Astrocyte (in vitro differentiated cells and primary cell): ENCODE results near the gene PUS10.

ENCODE experiments used
- EZH2 ChIP-seq: IDR thresholded peaks from 2 replicates; pipeline ENCODE4 v1.6.1; 2012; ENCODE audit warnings: mild to moderate bottlenecking, low read length, inconsistent platforms; ENCODE audit not compliant: insufficient read depth
- TF ChIP-seq, protein P1 (sequence below): IDR thresholded peaks from 2 replicates; pipeline ENCODE4 v1.5.1; 2011; ENCODE audit warnings: low read depth, mild to moderate bottlenecking, inconsistent platforms, low read length, moderate library complexity; ENCODE audit not compliant: insufficient read depth

DNA sequence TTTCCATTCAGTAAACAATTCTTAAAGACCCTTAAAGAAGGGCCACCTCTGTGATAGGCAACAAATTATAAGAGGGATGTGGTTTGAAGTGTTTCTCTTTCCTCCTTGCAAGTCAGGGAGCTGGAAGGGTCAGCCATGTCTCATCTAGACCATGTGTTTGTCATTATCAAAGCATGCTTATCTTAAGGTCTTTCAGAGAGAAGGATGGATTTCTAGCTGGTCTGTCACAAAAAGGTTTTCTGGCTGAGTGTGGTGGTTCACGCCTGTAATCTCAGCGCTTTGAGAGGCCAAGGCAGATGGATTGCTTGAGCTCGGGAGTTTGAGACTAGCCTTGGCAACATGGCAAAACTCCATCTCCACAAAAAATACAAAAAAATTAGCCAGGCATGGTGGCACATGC is 59.7 kb downstream of the PUS10 start:
- no peak for TF ChIP-seq EZH2
- TF ChIP-seq, protein P1, sequence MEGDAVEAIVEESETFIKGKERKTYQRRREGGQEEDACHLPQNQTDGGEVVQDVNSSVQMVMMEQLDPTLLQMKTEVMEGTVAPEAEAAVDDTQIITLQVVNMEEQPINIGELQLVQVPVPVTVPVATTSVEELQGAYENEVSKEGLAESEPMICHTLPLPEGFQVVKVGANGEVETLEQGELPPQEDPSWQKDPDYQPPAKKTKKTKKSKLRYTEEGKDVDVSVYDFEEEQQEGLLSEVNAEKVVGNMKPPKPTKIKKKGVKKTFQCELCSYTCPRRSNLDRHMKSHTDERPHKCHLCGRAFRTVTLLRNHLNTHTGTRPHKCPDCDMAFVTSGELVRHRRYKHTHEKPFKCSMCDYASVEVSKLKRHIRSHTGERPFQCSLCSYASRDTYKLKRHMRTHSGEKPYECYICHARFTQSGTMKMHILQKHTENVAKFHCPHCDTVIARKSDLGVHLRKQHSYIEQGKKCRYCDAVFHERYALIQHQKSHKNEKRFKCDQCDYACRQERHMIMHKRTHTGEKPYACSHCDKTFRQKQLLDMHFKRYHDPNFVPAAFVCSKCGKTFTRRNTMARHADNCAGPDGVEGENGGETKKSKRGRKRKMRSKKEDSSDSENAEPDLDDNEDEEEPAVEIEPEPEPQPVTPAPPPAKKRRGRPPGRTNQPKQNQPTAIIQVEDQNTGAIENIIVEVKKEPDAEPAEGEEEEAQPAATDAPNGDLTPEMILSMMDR, result no peak
